Measurements from ENCODE around the gene FBN2.

FBN2 gene

DNA sequence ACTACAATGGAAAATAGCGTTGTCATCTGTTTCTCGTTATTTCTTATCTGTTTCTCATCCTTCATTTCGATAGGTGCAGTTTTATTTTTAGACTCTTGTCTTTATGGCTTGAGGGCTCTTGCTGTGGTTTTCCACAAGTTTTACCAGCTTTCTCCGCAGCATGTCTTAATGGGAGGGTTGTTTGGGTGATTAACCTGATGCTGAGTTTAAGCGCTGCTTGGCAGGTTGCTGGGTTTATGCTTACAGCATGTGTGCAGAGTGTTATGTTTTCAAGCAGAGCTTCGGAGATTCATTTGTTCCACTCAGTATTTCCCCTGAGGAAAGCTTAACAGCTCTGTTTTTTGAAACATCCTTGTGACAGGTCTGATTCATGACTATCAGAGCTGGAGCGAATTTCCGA lies 300.5 kb downstream of the FBN2 start:
- CTCF ChIA-PET = interaction anchor here (1.5 kb wide), 1 partner anchor 11 kb away, joined by 3 read pairs; no protein-coding TSS in a partner anchor
- TF ChIP-seq, protein P1, sequence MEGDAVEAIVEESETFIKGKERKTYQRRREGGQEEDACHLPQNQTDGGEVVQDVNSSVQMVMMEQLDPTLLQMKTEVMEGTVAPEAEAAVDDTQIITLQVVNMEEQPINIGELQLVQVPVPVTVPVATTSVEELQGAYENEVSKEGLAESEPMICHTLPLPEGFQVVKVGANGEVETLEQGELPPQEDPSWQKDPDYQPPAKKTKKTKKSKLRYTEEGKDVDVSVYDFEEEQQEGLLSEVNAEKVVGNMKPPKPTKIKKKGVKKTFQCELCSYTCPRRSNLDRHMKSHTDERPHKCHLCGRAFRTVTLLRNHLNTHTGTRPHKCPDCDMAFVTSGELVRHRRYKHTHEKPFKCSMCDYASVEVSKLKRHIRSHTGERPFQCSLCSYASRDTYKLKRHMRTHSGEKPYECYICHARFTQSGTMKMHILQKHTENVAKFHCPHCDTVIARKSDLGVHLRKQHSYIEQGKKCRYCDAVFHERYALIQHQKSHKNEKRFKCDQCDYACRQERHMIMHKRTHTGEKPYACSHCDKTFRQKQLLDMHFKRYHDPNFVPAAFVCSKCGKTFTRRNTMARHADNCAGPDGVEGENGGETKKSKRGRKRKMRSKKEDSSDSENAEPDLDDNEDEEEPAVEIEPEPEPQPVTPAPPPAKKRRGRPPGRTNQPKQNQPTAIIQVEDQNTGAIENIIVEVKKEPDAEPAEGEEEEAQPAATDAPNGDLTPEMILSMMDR (IDR thresholded peaks at IDR 0.05; ENCODE audit: control extremely low read depth, extremely low read depth, low read depth, missing control alignments) = no peak
- POLR2A ChIA-PET = no interaction called here
- DNase-seq (ENCODE audit: extremely low spot score) = no peak

DNA sequence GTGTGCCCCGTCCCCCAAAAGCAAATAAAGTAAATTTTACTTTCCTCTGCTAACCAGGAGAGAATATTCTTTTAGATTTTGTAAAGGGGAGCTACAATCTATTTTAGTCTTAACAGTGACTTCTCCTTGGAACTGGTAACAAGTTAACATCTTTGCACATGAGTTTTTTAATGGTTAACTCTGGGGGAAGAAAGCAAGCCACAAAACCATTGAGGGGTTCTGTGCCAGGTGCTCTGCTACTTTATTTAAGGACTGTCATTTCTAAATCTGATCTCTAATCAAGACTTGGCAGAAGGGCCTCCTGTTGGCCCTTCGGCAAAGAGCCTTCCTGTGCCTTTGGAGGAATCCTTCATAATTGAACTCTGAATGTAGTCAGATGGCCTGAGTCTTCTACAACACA lies 301.0 kb downstream of the FBN2 start:
- POLR2A ChIA-PET = no interaction called here
- CTCF ChIA-PET = interaction anchor here (1.5 to 1.6 kb wide), 2 partner anchors 12 to 18 kb away, joined by 3 read pairs; no protein-coding TSS in a partner anchor
- TF ChIP-seq, protein P1 (IDR thresholded peaks at IDR 0.05; ENCODE audit: control extremely low read depth, extremely low read depth, low read depth, missing control alignments) = no peak
- no peak for DNase-seq (ENCODE audit: extremely low spot score)

DNA sequence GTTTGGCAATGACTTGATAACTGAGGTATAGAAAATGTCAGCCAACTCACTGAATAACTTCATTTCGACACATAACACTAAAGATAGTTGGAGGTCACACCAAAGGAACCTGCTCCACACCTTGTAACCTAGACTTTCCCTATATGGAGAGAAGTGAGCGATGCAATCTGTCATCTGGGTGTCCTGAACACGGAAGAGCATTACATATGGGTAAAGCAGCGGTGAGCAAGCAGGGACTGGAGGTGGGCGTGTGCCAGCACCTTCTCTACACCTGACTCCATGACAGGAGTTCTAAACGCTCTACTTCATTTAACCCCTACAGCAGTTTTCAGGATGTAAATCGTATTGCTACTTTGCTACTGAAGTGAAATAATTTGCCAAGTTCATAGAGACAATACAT lies 301.7 kb downstream of the FBN2 start:
- TF ChIP-seq, protein P1 (IDR thresholded peaks at IDR 0.05; ENCODE audit: control extremely low read depth, extremely low read depth, low read depth, missing control alignments) = no peak
- POLR2A ChIA-PET = no interaction called here

DNA sequence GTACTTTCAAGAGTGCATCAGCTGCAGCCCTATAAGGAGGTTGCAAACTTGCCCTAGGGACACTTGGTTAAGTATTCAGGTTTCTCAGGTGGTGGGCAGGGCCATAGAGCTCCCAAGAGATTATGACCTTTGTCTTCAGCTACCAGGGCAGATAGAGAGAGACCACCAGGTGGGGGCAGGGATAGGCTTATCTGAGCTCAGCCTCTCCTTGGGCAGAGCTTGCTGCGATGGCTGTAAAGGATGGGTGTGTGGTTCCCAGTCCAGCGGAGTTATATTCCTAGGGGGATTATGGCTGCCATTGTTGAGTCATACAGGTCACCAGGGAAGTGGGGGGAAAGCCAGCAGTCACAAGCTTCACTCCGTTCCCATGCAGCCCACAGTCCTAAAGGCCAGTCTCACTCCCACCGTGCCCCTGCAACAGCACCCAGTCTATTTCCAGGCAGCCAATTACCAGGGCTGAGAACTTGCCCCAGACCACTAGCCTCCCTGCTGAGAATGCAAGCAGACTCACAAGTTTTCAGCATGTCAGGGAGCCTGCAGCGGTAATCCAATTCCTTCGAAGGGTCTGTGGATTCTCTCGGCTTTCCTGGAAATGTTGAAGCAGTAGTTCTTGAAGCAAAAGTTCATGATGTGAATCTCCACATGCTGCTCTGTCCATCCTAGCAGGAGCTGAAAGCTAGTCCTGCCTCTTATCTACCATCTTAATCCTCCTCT lies 303.0 kb downstream of the FBN2 start:
- no peak for DNase-seq (ENCODE audit: extremely low spot score)
- POLR2A ChIA-PET = no interaction called here
- CTCF ChIA-PET = no interaction called here
- TF ChIP-seq, protein P1 (IDR thresholded peaks at IDR 0.05; ENCODE audit: control extremely low read depth, extremely low read depth, low read depth, missing control alignments) = no peak

More for the DNA sequence above, 301.7 kb downstream of the FBN2 start:
- no peak for DNase-seq (ENCODE audit: extremely low spot score)
- CTCF ChIA-PET = interaction anchor here (1.6 kb wide), 1 partner anchor 18 kb away, joined by 3 read pairs; no protein-coding TSS in a partner anchor

DNA sequence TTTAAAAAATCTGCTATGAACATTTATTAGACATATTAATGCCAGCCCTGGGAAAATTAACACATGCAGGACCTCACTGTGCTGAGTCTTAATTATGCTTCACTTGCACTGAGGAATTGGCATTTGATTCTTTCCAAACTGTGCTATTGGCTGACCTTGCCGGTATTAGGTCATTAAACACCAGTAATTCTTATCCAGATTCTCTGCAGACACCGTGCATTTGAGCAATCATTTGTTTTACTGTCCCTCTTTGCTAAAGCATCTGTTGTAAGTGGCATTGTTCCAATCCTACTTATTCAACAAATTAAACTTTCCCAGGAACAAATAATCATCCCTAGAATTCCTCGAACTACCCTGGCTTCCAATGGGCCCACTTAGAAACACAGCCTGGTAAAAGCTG lies 309.5 kb downstream of the FBN2 start:
- no peak for DNase-seq (ENCODE audit: extremely low spot score)
- ChIA-PET POLR2A (no interaction called here), CTCF (interaction anchor here (1.1 kb wide), 1 partner anchor 16 kb away, joined by 3 read pairs; no protein-coding TSS in a partner anchor)
- TF ChIP-seq, protein P1 (IDR thresholded peaks at IDR 0.05; ENCODE audit: control extremely low read depth, extremely low read depth, low read depth, missing control alignments) = no peak

DNA sequence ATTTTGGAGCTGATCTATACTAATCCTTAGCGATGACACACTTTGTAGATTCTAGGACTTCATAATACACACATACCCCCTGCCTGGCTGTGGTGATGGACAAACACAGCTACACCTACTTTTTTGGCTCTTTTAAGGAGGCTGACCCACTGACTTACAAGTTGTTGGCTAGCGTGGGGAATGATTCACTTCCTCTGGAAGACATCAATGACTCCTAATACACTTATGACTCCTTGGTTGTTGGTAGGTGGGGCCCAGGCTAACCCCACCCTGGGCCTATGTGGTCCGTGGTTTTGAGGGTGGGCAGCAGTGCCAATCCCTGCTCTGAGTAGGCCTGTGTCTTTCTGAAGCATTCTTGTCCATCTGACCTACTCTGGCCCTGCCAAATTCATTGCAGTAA lies 310.0 kb downstream of the FBN2 start:
- TF ChIP-seq, protein P1 (IDR thresholded peaks at IDR 0.05; ENCODE audit: control extremely low read depth, extremely low read depth, low read depth, missing control alignments) = no peak
- DNase-seq (ENCODE audit: extremely low spot score) = no peak
- ChIA-PET POLR2A (no interaction called here), CTCF (interaction anchor here (1.0 to 1.7 kb wide), 4 partner anchors 13 to 352 kb away, joined by 3 to 6 read pairs (median 4); no protein-coding TSS in a partner anchor)

All from GM10248 (cell line).